Activated T-helper 17 cell treated with anti-CD3 and anti-CD28 coated beads, Interleukin-2, amount 50 U/mL, for 72 hours (primary cell): ENCODE data around the gene GRB2. TPM values are rescaled to one million over a fixed set of nuclear protein-coding genes. Genes with fewer than 3 reads are reported as not detected.
A peak's percentile ranks its signal among the peaks of the same experiment; 100 is the strongest.

ENCODE experiments used
- ATAC-seq: fragments of 150-1000 bp; cut with Tn5 transposase; replicated peaks from 2 replicates; pipeline ENCODE4 v1.10.0; 2021; ENCODE audit warnings: mild to moderate bottlenecking, moderate library complexity
- H3K27ac Mint-ChIP-seq: one replicate; pipeline ENCODE4 v1.8.0; 2022; ENCODE audit warnings: mixed read lengths
- H3K27me3 Mint-ChIP-seq: one replicate; pipeline ENCODE4 v1.8.0; 2022; ENCODE audit warnings: mixed read lengths
- H3K36me3 Mint-ChIP-seq: one replicate; pipeline ENCODE4 v1.8.0; 2022; ENCODE audit warnings: low read depth, mild to moderate bottlenecking, mixed read lengths
- H3K4me1 Mint-ChIP-seq: one replicate; pipeline ENCODE4 v1.8.0; 2022; ENCODE audit warnings: mixed read lengths
- H3K4me3 Mint-ChIP-seq: one replicate; pipeline ENCODE4 v1.8.0; 2022; ENCODE audit warnings: mild to moderate bottlenecking, mixed read lengths
- H3K9me3 Mint-ChIP-seq: one replicate; pipeline ENCODE4 v1.8.0; 2022; ENCODE audit warnings: mixed read lengths
- total RNA-seq, 2 donors: library from RNA; stranded (reverse); gene quantifications; one replicate each; pipeline ENCODE4 v1.2.3, GENCODE V29; 2022

Gene GRB2
- total RNA-seq, 2 donors from 2014 or later: 141 to 163 TPM

- peaks cover 27% of the 10 kb centered on the region for H3K4me1 Mint-ChIP-seq
These were observed 1.2 kb downstream of the GRB2 start for GRCh38 chr17:75404223-75404730.

GRCh38 chr17:75403131-75403530 is 2.3 kb downstream of the GRB2 start:
- Mint-ChIP-seq H3K36me3 (peaks cover 51% of the 10 kb centered on the region), H3K27ac (peak overlapping the region; percentile 92), H3K4me3 (peak overlapping the region; percentile 84), H3K4me1 (peaks cover 27% of the 10 kb centered on the region), H3K9me3 (no peaks in the 10 kb centered on the region), H3K27me3 (no peaks in the 10 kb centered on the region)
- ATAC-seq: no peak

More at GRCh38 chr17:75404223-75404730, 1.2 kb downstream of the GRB2 start:
- no peaks in the 10 kb centered on the region for H3K27me3 Mint-ChIP-seq
- H3K4me3 Mint-ChIP-seq: peak overlapping the region; percentile 84
- peaks cover 51% of the 10 kb centered on the region for H3K36me3 Mint-ChIP-seq
- no peak for ATAC-seq
- H3K9me3 Mint-ChIP-seq: no peaks in the 10 kb centered on the region
- peak overlapping the region; percentile 92 for H3K27ac Mint-ChIP-seq

GRCh38 chr17:75402026-75402425 is 3.5 kb downstream of the GRB2 start:
- Mint-ChIP-seq H3K4me3 (peak overlapping the region; percentile 84), H3K27me3 (no peaks in the 10 kb centered on the region), H3K27ac (no peak overlapping the region), H3K36me3 (peaks cover 57% of the 10 kb centered on the region), H3K9me3 (no peaks in the 10 kb centered on the region), H3K4me1 (peaks cover 34% of the 10 kb centered on the region)
- ATAC-seq: peak; percentile 25

GRCh38 chr17:75400326-75400939 is 5.0 kb downstream of the GRB2 start:
- H3K27ac Mint-ChIP-seq: no peak overlapping the region
- no peaks in the 10 kb centered on the region for H3K9me3 Mint-ChIP-seq
- no peaks in the 10 kb centered on the region for H3K27me3 Mint-ChIP-seq
- peaks cover 70% of the 10 kb centered on the region for H3K36me3 Mint-ChIP-seq
- H3K4me3 Mint-ChIP-seq: peak overlapping the region; percentile 15
- ATAC-seq: no peak
- peaks cover 28% of the 10 kb centered on the region for H3K4me1 Mint-ChIP-seq

- Mint-ChIP-seq H3K36me3 (peaks cover 71% of the 10 kb centered on the region), H3K27ac (no peak overlapping the region), H3K4me1 (peaks cover 41% of the 10 kb centered on the region), H3K27me3 (no peaks in the 10 kb centered on the region), H3K9me3 (no peaks in the 10 kb centered on the region), H3K4me3 (no peak overlapping the region)
- ATAC-seq: no peak
These were observed 7.2 kb downstream of the GRB2 start for GRCh38 chr17:75398279-75398678.

- ATAC-seq: no peak
- Mint-ChIP-seq H3K27ac (peak overlapping the region; percentile 87), H3K9me3 (no peaks in the 10 kb centered on the region), H3K4me3 (peak overlapping the region; percentile 96), H3K36me3 (peaks cover 71% of the 10 kb centered on the region), H3K27me3 (no peaks in the 10 kb centered on the region), H3K4me1 (peaks cover 46% of the 10 kb centered on the region)
These were observed 8.3 kb downstream of the GRB2 start for GRCh38 chr17:75397217-75397616.

- peak; percentile 30 for ATAC-seq
These were observed 8.7 kb downstream of the GRB2 start for GRCh38 chr17:75396796-75397195.

GRCh38 chr17:75396025-75396424 is 9.5 kb downstream of the GRB2 start:
- H3K4me3 Mint-ChIP-seq: peak overlapping the region; percentile 96
- no peaks in the 10 kb centered on the region for H3K27me3 Mint-ChIP-seq
- peaks cover 44% of the 10 kb centered on the region for H3K4me1 Mint-ChIP-seq
- peak overlapping the region; percentile 87 for H3K27ac Mint-ChIP-seq
- ATAC-seq: no peak
- H3K9me3 Mint-ChIP-seq: no peaks in the 10 kb centered on the region
- peaks cover 74% of the 10 kb centered on the region for H3K36me3 Mint-ChIP-seq

More at GRCh38 chr17:75396796-75397195, 8.7 kb downstream of the GRB2 start:
- H3K27me3 Mint-ChIP-seq: no peaks in the 10 kb centered on the region
- H3K27ac Mint-ChIP-seq: peak overlapping the region; percentile 87
- no peaks in the 10 kb centered on the region for H3K9me3 Mint-ChIP-seq
- peaks cover 71% of the 10 kb centered on the region for H3K36me3 Mint-ChIP-seq
- peak overlapping the region; percentile 96 for H3K4me3 Mint-ChIP-seq
- peaks cover 45% of the 10 kb centered on the region for H3K4me1 Mint-ChIP-seq

- ATAC-seq: peak; percentile 9
- Mint-ChIP-seq H3K27ac (peak overlapping the region; percentile 87), H3K9me3 (no peaks in the 10 kb centered on the region), H3K36me3 (peaks cover 75% of the 10 kb centered on the region), H3K4me1 (peaks cover 53% of the 10 kb centered on the region), H3K4me3 (peak overlapping the region; percentile 96), H3K27me3 (no peaks in the 10 kb centered on the region)
These were observed 11.1 kb downstream of the GRB2 start for GRCh38 chr17:75394332-75394918.

GRCh38 chr17:75393523-75394331 is 11.8 kb downstream of the GRB2 start:
- no peaks in the 10 kb centered on the region for H3K27me3 Mint-ChIP-seq
- H3K36me3 Mint-ChIP-seq: peaks cover 82% of the 10 kb centered on the region
- no peaks in the 10 kb centered on the region for H3K9me3 Mint-ChIP-seq
- peak; percentile 97 for ATAC-seq
- peaks cover 59% of the 10 kb centered on the region for H3K4me1 Mint-ChIP-seq
- H3K27ac Mint-ChIP-seq: peak overlapping the region; percentile 87
- H3K4me3 Mint-ChIP-seq: peak overlapping the region; percentile 96

- Mint-ChIP-seq H3K36me3 (peaks cover 92% of the 10 kb centered on the region), H3K4me3 (peak overlapping the region; percentile 96), H3K27ac (peak overlapping the region; percentile 87), H3K9me3 (no peaks in the 10 kb centered on the region), H3K27me3 (no peaks in the 10 kb centered on the region), H3K4me1 (peaks cover 59% of the 10 kb centered on the region)
- no peak for ATAC-seq
These were observed 12.9 kb downstream of the GRB2 start for GRCh38 chr17:75392559-75392958.

GRCh38 chr17:75390982-75391381 is 14.5 kb downstream of the GRB2 start:
- no peak overlapping the region for H3K4me3 Mint-ChIP-seq
- peaks cover 53% of the 10 kb centered on the region for H3K4me1 Mint-ChIP-seq
- peak overlapping the region; percentile 12 for H3K27ac Mint-ChIP-seq
- H3K27me3 Mint-ChIP-seq: no peaks in the 10 kb centered on the region
- ATAC-seq: no peak
- no peaks in the 10 kb centered on the region for H3K9me3 Mint-ChIP-seq
- peaks cover 95% of the 10 kb centered on the region for H3K36me3 Mint-ChIP-seq

- no peak for ATAC-seq
- H3K27ac Mint-ChIP-seq: peak overlapping the region; percentile 3
- H3K4me1 Mint-ChIP-seq: peaks cover 38% of the 10 kb centered on the region
- no peaks in the 10 kb centered on the region for H3K27me3 Mint-ChIP-seq
- H3K36me3 Mint-ChIP-seq: peaks cover 87% of the 10 kb centered on the region
- no peak overlapping the region for H3K4me3 Mint-ChIP-seq
- H3K9me3 Mint-ChIP-seq: no peaks in the 10 kb centered on the region
These were observed 16.9 kb downstream of the GRB2 start for GRCh38 chr17:75388476-75389030.

GRCh38 chr17:75387771-75388170 is 17.7 kb downstream of the GRB2 start:
- H3K36me3 Mint-ChIP-seq: peaks cover 79% of the 10 kb centered on the region
- peaks cover 32% of the 10 kb centered on the region for H3K4me1 Mint-ChIP-seq
- no peaks in the 10 kb centered on the region for H3K27me3 Mint-ChIP-seq
- no peak overlapping the region for H3K4me3 Mint-ChIP-seq
- no peaks in the 10 kb centered on the region for H3K9me3 Mint-ChIP-seq
- no peak for ATAC-seq
- H3K27ac Mint-ChIP-seq: no peak overlapping the region
